GM12891 (cell line): Measurements from ENCODE around the gene ZNF532.

ENCODE experiments used
- DNase-seq: peaks from one replicate; pipeline ENCODE4 v3.0.0; 2011; ENCODE audit warnings: low spot score; ENCODE audit not compliant: insufficient read length
- FAIRE-seq: peaks from 2 replicates; lab custom pipeline; 2011; peaks lifted over from hg19 to GRCh38; lab: Jason Lieb, UNC
- PAX5 ChIP-seq: IDR thresholded peaks from 2 replicates; pipeline ENCODE4 v1.6.1; 2011; ENCODE audit warnings: low read length, moderate library complexity, mild to moderate bottlenecking; ENCODE audit not compliant: insufficient read depth, severe bottlenecking
- POLR2A ChIP-seq: IDR thresholded peaks from 2 replicates; pipeline ENCODE4 v1.6.1; 2011; ENCODE audit warnings: low read depth, low read length, control low read depth
- POLR2AphosphoS5 ChIP-seq: IDR thresholded peaks from 2 replicates; pipeline ENCODE4 v1.6.1; 2011; ENCODE audit warnings: low read depth, low read length, control low read depth
- POU2F2 ChIP-seq: IDR thresholded peaks from 2 replicates; pipeline ENCODE4 v1.6.1; 2011; ENCODE audit warnings: low read depth, mild to moderate bottlenecking, control low read depth, low read length, moderate library complexity
- SPI1 ChIP-seq: IDR thresholded peaks from 2 replicates; pipeline ENCODE4 v1.6.1; 2011; ENCODE audit warnings: low read depth, low read length, control low read depth
- TAF1 ChIP-seq: IDR thresholded peaks from 2 replicates; pipeline ENCODE4 v1.6.1; 2011; ENCODE audit warnings: low read depth, low read length, control low read depth

Gene ZNF532

DNA sequence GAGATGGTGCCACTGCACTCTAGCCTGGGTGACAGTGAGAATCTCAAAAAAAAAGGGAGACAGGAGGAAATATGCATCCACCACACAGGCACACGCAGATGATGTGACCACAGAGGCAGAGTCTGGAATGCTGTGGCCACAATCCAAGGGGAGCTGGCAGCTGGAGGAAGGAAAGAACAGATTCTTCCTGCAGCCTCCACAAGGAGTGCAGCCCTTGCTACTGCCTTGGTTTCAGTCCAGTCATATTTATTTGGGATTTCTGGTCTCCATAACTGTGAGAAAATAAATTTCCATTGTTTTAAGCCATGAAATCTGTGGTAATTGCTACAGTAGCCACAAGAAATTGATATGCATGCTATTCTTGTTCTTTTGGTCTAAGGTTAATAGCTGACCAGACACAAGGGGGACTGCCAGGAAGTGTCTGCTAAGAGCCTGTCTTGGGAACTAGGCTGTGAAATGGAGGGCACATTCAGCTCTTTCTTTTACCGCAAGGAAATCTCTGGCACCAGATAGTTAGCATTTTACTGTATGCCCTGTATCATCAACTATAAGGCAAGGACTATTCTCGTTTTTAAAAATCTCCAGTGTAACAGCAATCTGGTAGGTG lies 141.9 kb downstream of the ZNF532 start:
- no peak for FAIRE-seq
- TF ChIP-seq POU2F2 (no peak), POLR2A (no peak), TAF1 (no peak), PAX5 (no peak), SPI1 (no peak), POLR2AphosphoS5 (no peak)

DNA sequence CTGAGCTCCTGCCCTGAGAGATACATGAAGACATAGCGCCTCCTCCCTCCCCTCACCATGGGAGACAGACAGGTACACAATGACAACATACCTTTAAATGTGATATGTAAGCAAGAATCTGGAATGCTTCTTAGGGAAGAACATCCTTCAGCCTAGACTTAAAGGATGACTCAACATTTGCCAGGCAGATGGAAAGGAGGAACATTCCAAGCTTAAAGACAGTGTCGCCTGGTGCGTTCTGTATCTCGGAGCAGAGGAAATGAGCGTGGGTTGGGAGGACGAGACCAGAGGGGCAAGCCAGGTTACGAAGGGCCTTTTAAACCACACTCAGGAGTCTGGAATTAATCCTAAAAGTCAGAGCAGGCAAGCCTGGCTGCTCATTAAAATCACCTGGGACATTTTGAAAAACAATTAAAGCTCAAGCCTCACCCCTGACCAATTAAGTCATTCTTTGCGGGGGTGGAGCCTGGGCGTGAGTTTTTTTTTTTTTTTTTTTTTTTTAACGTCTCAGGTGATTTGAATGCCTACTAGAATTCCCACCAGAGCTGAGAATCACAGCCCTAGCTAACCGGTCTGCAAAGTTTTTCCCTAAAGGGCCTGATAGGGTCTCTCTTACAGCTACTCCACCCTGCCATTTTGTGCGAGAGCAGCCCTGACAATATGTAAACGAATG lies 143.8 kb downstream of the ZNF532 start:
- FAIRE-seq, result no peak
- TF ChIP-seq POLR2A (no peak), SPI1 (no peak), PAX5 (no peak), TAF1 (no peak), POU2F2 (no peak), POLR2AphosphoS5 (no peak)
- DNase-seq, result no peak

More for the DNA sequence above, 141.9 kb downstream of the ZNF532 start:
- DNase-seq, result no peak

DNA sequence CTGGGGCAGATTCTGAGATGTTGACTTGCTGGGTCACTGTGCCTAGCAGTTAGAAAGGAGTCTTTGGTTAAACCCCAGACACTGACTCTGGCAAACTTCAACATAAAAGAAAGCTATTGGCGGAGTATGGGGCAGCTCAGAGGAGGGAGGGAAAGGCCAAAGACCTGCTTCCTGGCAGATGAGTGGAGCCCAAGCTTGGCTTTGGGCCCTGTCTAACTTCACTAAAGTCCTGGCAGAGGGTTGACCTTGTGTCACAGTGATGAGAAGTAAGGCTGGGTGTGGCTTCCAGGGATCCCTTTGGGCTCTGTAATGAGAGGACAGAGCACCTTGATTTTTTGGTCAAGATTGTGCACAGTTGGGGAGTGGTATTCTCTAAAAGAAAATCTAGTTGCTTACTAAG lies 145.2 kb downstream of the ZNF532 start:
- no peak for FAIRE-seq
- no peak for TF ChIP-seq POU2F2
- TF ChIP-seq PAX5, result no peak
- no peak for TF ChIP-seq SPI1
- TF ChIP-seq TAF1, result no peak
- no peak for TF ChIP-seq POLR2AphosphoS5
- no peak for TF ChIP-seq POLR2A

DNA sequence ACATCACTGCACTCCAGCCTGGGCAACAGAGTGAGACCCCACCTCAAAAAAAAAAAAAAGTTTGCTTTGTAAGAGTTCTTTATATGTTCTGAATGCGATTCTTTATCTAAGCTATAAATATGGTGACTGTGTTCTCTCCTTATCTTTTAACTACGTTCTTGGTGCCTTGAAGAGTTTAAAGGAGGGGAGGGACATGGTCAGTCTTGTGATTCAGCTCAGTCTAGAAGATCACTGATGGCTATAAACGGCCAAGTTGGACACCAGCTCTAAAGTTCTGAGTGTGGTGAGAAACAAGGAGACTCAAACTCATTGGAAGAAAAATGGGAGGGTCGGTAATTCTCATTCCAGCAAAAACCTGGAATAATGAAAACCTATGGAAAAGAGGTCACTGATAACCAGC lies 146.6 kb downstream of the ZNF532 start:
- no peak for DNase-seq
- TF ChIP-seq TAF1, result no peak
- no peak for TF ChIP-seq POU2F2
- no peak for TF ChIP-seq SPI1
- TF ChIP-seq POLR2AphosphoS5, result no peak
- no peak for TF ChIP-seq PAX5
- no peak for TF ChIP-seq POLR2A
- no peak for FAIRE-seq

More for the DNA sequence above, 145.2 kb downstream of the ZNF532 start:
- no peak for DNase-seq

DNA sequence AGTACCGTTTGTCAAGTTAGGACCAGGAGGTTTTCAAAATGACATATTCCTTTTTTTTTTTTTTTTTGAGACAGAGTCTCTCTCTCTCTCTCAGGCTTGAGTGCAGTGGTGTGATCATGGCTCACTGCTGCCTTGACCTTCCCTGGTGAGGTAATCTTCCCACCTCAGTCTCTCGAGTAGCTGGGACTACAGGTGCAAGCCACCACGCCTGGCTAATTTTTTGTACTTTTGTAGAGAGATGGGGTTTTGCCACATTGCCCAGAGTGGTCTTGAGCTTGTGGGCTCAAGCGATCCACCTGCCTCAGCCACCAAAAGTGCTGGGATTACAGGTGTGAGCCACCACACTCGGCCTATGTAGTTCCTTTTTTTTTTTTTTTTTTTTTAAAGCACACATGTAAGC lies 147.1 kb downstream of the ZNF532 start:
- DNase-seq (no peak), FAIRE-seq (no peak)
- TF ChIP-seq SPI1 (no peak), TAF1 (no peak), POLR2AphosphoS5 (no peak), POU2F2 (no peak), PAX5 (no peak), POLR2A (no peak)

DNA sequence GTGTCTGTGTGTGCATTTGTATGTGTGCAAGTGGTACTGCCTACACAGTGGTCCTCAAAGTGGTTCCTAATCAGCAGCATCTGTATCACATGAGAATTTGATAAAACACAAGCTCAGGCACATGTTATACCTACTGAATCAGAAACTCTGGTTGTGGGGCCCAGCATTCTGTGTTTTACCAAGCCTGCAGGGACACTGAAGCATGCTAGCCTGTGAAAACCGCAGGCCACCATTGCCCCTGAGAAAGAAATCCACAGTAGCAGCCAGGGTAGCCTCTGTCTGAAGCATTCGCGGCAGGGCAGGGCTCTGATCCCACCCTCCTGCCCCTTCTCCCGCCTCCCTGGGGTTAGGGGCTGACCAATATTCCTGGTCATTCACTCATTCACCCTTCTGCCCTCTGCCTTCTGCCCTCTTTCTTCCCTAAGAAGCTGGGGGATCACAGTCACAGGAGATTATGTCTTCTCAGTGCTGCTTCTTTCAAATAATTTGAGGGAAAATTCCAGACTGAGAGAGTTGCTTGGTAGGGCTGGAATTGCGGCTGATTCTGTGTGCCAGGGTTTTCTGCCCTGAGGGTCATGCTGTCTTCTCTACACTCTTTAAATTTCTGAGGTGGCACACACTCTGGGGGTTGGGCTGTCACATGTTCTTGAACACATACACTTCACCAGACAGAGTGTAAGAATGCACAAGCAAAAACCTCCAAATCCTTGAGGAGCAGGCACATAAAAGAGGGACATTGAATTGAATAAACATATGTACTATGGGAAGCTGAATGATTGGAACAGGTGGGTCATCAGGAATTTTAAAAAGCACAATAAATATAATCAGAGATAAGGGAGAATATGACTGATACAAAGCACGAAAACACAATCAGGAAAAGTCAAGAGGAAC lies 148.4 kb downstream of the ZNF532 start:
- FAIRE-seq (no peak), DNase-seq (no peak)
- TF ChIP-seq SPI1, result no peak
- TF ChIP-seq POU2F2, result no peak
- no peak for TF ChIP-seq TAF1
- no peak for TF ChIP-seq PAX5
- no peak for TF ChIP-seq POLR2A
- no peak for TF ChIP-seq POLR2AphosphoS5

DNA sequence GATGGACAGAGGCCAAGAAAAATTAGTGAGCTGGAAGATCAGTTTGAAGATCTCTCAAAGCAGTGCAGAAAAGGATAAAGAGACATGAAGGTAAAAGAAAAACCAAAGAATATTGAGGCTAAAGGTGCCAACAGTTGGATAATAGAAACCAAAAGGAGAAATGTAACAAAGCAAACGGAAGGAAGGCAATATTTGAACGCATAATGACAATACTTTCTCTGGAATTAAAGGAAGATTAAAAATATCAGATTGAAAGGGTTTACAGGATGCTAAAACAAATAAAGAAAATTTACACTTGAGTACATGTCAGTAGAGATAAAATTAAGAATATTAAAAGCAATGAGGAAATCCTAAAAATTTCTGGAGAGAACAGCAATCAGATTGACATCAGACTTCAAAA lies 149.1 kb downstream of the ZNF532 start:
- DNase-seq (no peak), FAIRE-seq (no peak)
- no peak for TF ChIP-seq POLR2A
- no peak for TF ChIP-seq POU2F2
- no peak for TF ChIP-seq POLR2AphosphoS5

DNA sequence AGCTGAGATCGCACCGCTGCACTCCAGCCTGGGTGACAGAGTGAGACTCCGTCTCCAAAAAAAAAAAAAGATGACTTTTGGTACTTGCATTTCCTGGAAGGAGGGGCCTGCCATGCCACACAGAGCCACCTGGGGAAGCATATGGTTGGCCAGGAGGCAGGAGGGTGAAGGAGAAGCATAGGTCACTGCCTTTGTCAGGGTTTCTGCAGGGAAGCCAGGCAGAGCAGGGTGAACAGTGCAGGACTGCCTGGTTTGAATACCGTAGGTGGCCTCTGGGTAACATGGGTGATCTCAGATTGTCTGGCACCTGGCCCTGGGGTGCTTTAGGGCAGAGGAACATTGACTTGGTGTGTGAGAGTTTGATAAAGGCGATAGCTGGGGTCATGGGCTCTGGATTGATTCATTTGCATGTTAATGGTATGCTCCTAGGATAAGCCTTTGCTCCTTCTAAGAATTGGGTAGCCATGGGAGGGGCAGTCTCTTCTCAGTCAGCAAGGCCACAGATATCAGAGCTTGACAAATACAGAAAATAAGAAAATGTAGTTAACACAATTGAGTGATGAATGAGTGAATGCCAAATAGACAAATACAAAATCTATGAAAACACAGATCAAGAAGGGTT lies 151.0 kb downstream of the ZNF532 start:
- FAIRE-seq, result no peak
- TF ChIP-seq SPI1, result no peak
- no peak for TF ChIP-seq POLR2AphosphoS5
- TF ChIP-seq POLR2A, result no peak
- TF ChIP-seq POU2F2, result no peak
- TF ChIP-seq PAX5, result no peak
- no peak for TF ChIP-seq TAF1
- no peak for DNase-seq

DNA sequence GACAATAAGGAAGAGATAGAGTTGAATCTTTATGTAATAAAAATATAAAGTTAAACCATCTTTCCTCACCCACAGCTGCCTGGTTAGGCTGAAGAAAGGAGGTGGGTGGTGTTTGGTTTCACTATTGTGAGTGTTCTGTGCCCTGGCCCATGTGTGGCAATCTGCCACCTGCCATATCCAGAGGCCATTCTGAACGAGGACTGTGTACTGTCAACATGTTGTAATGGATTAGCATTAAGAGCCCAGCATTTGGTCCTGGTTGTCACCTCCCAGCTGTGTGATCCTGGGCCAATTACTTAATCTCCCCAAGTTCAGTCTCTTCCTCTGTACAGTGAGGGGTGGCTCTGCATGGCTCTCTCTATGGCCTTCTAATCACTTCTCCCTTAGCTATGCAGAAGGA lies 156.8 kb downstream of the ZNF532 start:
- peak; percentile 20 for FAIRE-seq
- TF ChIP-seq POU2F2 (no peak), PAX5 (no peak), POLR2AphosphoS5 (no peak), SPI1 (no peak), TAF1 (no peak), POLR2A (no peak)

More for the DNA sequence above, 156.8 kb downstream of the ZNF532 start:
- DNase-seq, result no peak
